Neuronal stem cell (in vitro differentiated cells): ENCODE results near the gene NUDT3.
"Not testable (repeated sequence)": the region's sequence is repeated elsewhere in the genome, so short reads cannot be mapped to it uniquely, and the experiment has no call there.

ENCODE experiments used
- DNase-seq: peaks from one replicate; pipeline ENCODE4 v3.0.0-alpha.2; 2013; ENCODE audit warnings: low spot score
- H2AFZ ChIP-seq: one replicate; pipeline ENCODE4 v1.6.1; 2013; ENCODE audit warnings: mild to moderate bottlenecking, low read length, inconsistent platforms
- H2AK5ac ChIP-seq: 2 replicates; pipeline ENCODE4 v1.6.1; 2013; ENCODE audit warnings: low read depth, mild to moderate bottlenecking, inconsistent platforms, low read length, moderate library complexity, mixed read lengths
- H2BK120ac ChIP-seq: 2 replicates; pipeline ENCODE4 v1.6.1; 2013; ENCODE audit warnings: low read depth, mild to moderate bottlenecking, inconsistent platforms, low read length, moderate library complexity, mixed read lengths
- H2BK12ac ChIP-seq: one replicate; pipeline ENCODE4 v1.6.1; 2013; ENCODE audit warnings: low read length, inconsistent platforms
- H2BK15ac ChIP-seq: 2 replicates; pipeline ENCODE4 v1.6.1; 2013; ENCODE audit warnings: mild to moderate bottlenecking, low read length, inconsistent platforms, mixed read lengths
- H2BK5ac ChIP-seq: one replicate; pipeline ENCODE4 v1.6.1; 2013; ENCODE audit warnings: inconsistent platforms, mild to moderate bottlenecking, low read length, moderate library complexity
- H3K14ac ChIP-seq: one replicate; pipeline ENCODE4 v1.6.1; 2013; ENCODE audit warnings: low read length, inconsistent platforms
- H3K18ac ChIP-seq: 2 replicates; pipeline ENCODE4 v1.6.1; 2013; ENCODE audit warnings: low read length, inconsistent platforms
- H3K23ac ChIP-seq: 2 replicates; pipeline ENCODE4 v1.6.1; 2013; ENCODE audit warnings: low read depth, mild to moderate bottlenecking, mixed read lengths, low read length, inconsistent platforms; ENCODE audit not compliant: poor library complexity
- H3K27ac ChIP-seq: replicated peaks from 3 replicates; pipeline ENCODE4 v1.5.1; 2013; ENCODE audit warnings: low read length, inconsistent platforms
- H3K27me3 ChIP-seq, 3 experiments: 2 replicates each; pipeline ENCODE4 v1.6.1; 2013; ENCODE audit warnings: low read length in 3 of 3, mild to moderate bottlenecking in 2 of 3, inconsistent platforms in 1 of 3, low read depth in 1 of 3, mixed read lengths in 1 of 3, moderate library complexity in 1 of 3; ENCODE audit not compliant: control insufficient read depth in 3 of 3, insufficient read depth in 3 of 3
- H3K36me3 ChIP-seq, 2 donors: replicated peaks in 1 of 2; 2 replicates each; pipeline ENCODE4 v1.6.1; 2013; ENCODE audit warnings: low read length in 2 of 2; ENCODE audit not compliant: control insufficient read depth in 2 of 2, insufficient read depth in 2 of 2
- H3K4ac ChIP-seq: 2 replicates; pipeline ENCODE4 v1.6.1; 2013; ENCODE audit warnings: inconsistent platforms, mild to moderate bottlenecking, low read length, moderate library complexity
- H3K4me1 ChIP-seq, 2 donors: 1 replicate in 1 of 2; 2 replicates in 1 of 2; pipeline ENCODE4 v1.6.1; 2013; ENCODE audit warnings: low read length in 2 of 2, low read depth in 1 of 2; ENCODE audit not compliant: control insufficient read depth in 2 of 2, insufficient read depth in 1 of 2
- H3K4me2 ChIP-seq: one replicate; pipeline ENCODE4 v1.6.1; 2013; ENCODE audit warnings: mild to moderate bottlenecking, low read length, inconsistent platforms; ENCODE audit not compliant: insufficient read depth, poor library complexity, severe bottlenecking
- H3K4me3 ChIP-seq, 2 donors: 2 replicates each; pipeline ENCODE4 v1.5.1; 2013; ENCODE audit warnings: low read length in 2 of 2, mild to moderate bottlenecking in 2 of 2, inconsistent platforms in 1 of 2, moderate library complexity in 1 of 2
- H3K79me1 ChIP-seq: one replicate; pipeline ENCODE4 v1.6.1; 2013; ENCODE audit warnings: low read depth, mild to moderate bottlenecking, inconsistent platforms, low read length, moderate library complexity
- H3K9ac ChIP-seq: one replicate; pipeline ENCODE4 v1.6.1; 2013; ENCODE audit warnings: mild to moderate bottlenecking, low read depth, low read length, inconsistent platforms; ENCODE audit not compliant: poor library complexity
- H3K9me3 ChIP-seq, 2 donors: replicated peaks in 1 of 2; 2 replicates each; pipeline versions ENCODE3 to v1.6.1; 2013; ENCODE audit warnings: low read length in 2 of 2, mild to moderate bottlenecking in 2 of 2, inconsistent platforms in 1 of 2, low read depth in 1 of 2, mixed read lengths in 1 of 2, moderate library complexity in 1 of 2; ENCODE audit not compliant: control insufficient read depth in 2 of 2, insufficient read depth in 1 of 2
- H4K8ac ChIP-seq: one replicate; pipeline ENCODE4 v1.6.1; 2013; ENCODE audit warnings: low read depth, mild to moderate bottlenecking, inconsistent platforms, low read length, moderate library complexity
- H4K91ac ChIP-seq: one replicate; pipeline ENCODE4 v1.6.1; 2013; ENCODE audit warnings: low read length, low read depth, mild to moderate bottlenecking, inconsistent platforms; ENCODE audit not compliant: poor library complexity
- WGBS, 2 donors: extraction: QIAGEN DNeasy Blood & Tissue Kit; methylation state at CpG; one replicate each; pipeline ENCODE4 v1.1.7; 2013; ENCODE audit warnings: missing lambda C conversion rate in 2 of 2, mixed read lengths in 1 of 2; ENCODE audit not compliant: insufficient read length in 2 of 2, insufficient replicate concordance in 1 of 2; ENCODE audit errors: extremely low coverage in 2 of 2; 5-methylcytosine and 5-hydroxymethylcytosine counted together

Gene NUDT3

GRCh38 chr6:34358389-34358905 is 34.0 kb downstream of the NUDT3 start:
- Histone ChIP-seq H3K79me1 (peaks cover 2% of the 10 kb centered on the region), H3K27ac (no peak overlapping the region), H2BK5ac (no peak overlapping the region), H3K27me3 (no peaks in the 10 kb centered on the region), H4K8ac (no peak overlapping the region), H3K4me2 (no peak overlapping the region), H3K9me3 (no peaks in the 10 kb centered on the region), H3K14ac (no peak overlapping the region), H2BK15ac (no peak overlapping the region), H3K23ac (no peak overlapping the region), H2BK120ac (no peak overlapping the region), H3K18ac (no peak overlapping the region), H2AK5ac (no peak overlapping the region), H2AFZ (no peak overlapping the region), H3K9ac (no peak overlapping the region), H3K4me3 (no peak overlapping the region), H3K36me3 (no peaks in the 10 kb centered on the region), H2BK12ac (no peak overlapping the region), H3K4me1 (peaks cover 0 to 3% of the 10 kb centered on the region in 2 donors), H4K91ac (no peak overlapping the region), H3K4ac (no peak overlapping the region)
- DNase-seq: no peak
- no CpG with 5 or more reads among the region's 3 CpGs for WGBS, 2 donors

GRCh38 chr6:34357937-34358336 is 34.5 kb downstream of the NUDT3 start:
- Histone ChIP-seq H2AFZ (no peak overlapping the region), H3K18ac (no peak overlapping the region), H2AK5ac (no peak overlapping the region), H3K79me1 (peaks cover 2% of the 10 kb centered on the region), H4K91ac (no peak overlapping the region), H3K4me2 (peak overlapping the region; percentile 11), H3K9ac (no peak overlapping the region), H3K23ac (no peak overlapping the region), H2BK15ac (no peak overlapping the region), H3K4ac (no peak overlapping the region), H3K27me3 (no peaks in the 10 kb centered on the region), H3K4me1 (no peaks in the 10 kb centered on the region), H2BK120ac (no peak overlapping the region), H3K4me3 (no peak overlapping the region), H4K8ac (no peak overlapping the region), H2BK5ac (no peak overlapping the region), H3K14ac (no peak overlapping the region), H2BK12ac (no peak overlapping the region), H3K36me3 (no peaks in the 10 kb centered on the region), H3K9me3 (no peaks in the 10 kb centered on the region), H3K27ac (no peak overlapping the region)
- no peak for DNase-seq
- no CpG with 5 or more reads among the region's 1 CpG for WGBS, 2 donors

- H3K4me2 ChIP-seq: no peak overlapping the region
- no peaks in the 10 kb centered on the region for H3K4me1 ChIP-seq
- 100% methylated on average over 1 of the region's 3 CpGs; no CpG with 5 or more reads in 1 of the 2 donors for WGBS, 2 donors
- H3K4me3 ChIP-seq: no peak overlapping the region
- H4K91ac ChIP-seq: no peak overlapping the region
- H3K79me1 ChIP-seq: peaks cover 2% of the 10 kb centered on the region
- no peak for DNase-seq
- no peaks in the 10 kb centered on the region for H3K27me3 ChIP-seq
- peaks cover 0 to 2% of the 10 kb centered on the region in 2 donors for H3K36me3 ChIP-seq
- H3K27ac ChIP-seq: no peak overlapping the region
- H2BK12ac ChIP-seq: no peak overlapping the region
- no peak overlapping the region for H3K18ac ChIP-seq
- no peak overlapping the region for H4K8ac ChIP-seq
- H2AK5ac ChIP-seq: no peak overlapping the region
- H2BK15ac ChIP-seq: no peak overlapping the region
- H3K23ac ChIP-seq: no peak overlapping the region
- H2BK120ac ChIP-seq: no peak overlapping the region
- no peak overlapping the region for H2BK5ac ChIP-seq
- H2AFZ ChIP-seq: no peak overlapping the region
- H3K9me3 ChIP-seq: no peaks in the 10 kb centered on the region
- no peak overlapping the region for H3K9ac ChIP-seq
- H3K14ac ChIP-seq: no peak overlapping the region
- H3K4ac ChIP-seq: no peak overlapping the region
Observed at GRCh38 chr6:34355889-34356288, 36.6 kb downstream of the NUDT3 start.

GRCh38 chr6:34354230-34354629 is 38.2 kb downstream of the NUDT3 start:
- H3K4me2 ChIP-seq, H2AFZ ChIP-seq, H3K23ac ChIP-seq, H3K27ac ChIP-seq, H3K4ac ChIP-seq, H2AK5ac ChIP-seq, H3K79me1 ChIP-seq, H2BK12ac ChIP-seq, H3K4me3 ChIP-seq, H3K36me3 ChIP-seq, DNase-seq, H3K9ac ChIP-seq, H3K14ac ChIP-seq, H3K4me1 ChIP-seq, H3K9me3 ChIP-seq, H2BK5ac ChIP-seq, H3K27me3 ChIP-seq, H2BK15ac ChIP-seq, H4K91ac ChIP-seq, H2BK120ac ChIP-seq, H4K8ac ChIP-seq, H3K18ac ChIP-seq: not testable (repeated sequence)
- WGBS, 2 donors: no CpG with 5 or more reads among the region's 6 CpGs
